LNCAP (cell line): Measurements from ENCODE around the gene ARHGEF19.

Source experiments
- CTCF ChIP-seq: fragments of 450-650 bp; IDR thresholded peaks from 2 replicates; pipeline ENCODE4 v1.5.1; 2017; ENCODE audit warnings: mild to moderate bottlenecking

Gene ARHGEF19

GRCh38 chr1:16253332-16253922 is 41.0 kb upstream of the ARHGEF19 start:
- TF ChIP-seq CTCF: no peak

- no peak for TF ChIP-seq CTCF
Observed at GRCh38 chr1:16252912-16253311, 40.5 kb upstream of the ARHGEF19 start.

GRCh38 chr1:16251381-16251780 is 38.9 kb upstream of the ARHGEF19 start:
- no peak for TF ChIP-seq CTCF

DNA sequence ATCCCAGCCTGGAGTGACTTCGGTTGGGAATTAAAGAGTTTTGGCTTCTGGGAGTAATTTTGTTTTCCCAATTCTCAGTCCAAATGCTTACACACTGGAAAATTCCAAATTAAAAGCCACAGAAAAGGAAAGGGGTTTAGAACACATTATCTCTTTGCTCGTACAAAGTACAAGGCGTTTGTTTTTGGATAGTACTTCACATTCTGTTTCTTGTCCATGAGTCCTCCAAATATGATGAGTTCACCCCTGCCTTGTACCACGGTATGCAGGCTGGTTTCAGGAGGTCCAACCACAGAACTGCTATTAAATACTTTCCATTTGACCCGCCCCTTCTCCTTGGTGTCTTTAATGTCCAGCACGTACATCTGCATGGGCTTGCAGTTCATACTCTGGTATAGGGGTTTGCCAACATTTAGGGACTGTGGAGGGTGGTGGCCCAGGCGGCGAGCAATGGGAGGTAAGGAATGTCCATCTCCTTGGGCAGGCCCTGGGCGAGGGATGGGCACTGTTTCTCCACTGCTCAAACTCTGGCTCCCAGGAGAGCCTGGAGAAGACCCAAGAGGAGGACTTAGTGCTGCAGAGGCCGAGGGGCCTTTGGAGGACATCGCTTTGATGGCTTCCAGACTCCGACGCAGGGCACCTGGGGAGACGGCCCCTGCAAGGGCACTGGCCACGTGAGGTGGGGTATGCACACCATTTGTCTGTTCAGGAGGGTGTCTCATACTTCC is 38.2 kb upstream of the ARHGEF19 start:
- TF ChIP-seq CTCF: no peak

- TF ChIP-seq CTCF: no peak
Observed at GRCh38 chr1:16249596-16250241, 37.3 kb upstream of the ARHGEF19 start.

GRCh38 chr1:16248603-16249516 is 36.4 kb upstream of the ARHGEF19 start:
- TF ChIP-seq CTCF: no peak

DNA sequence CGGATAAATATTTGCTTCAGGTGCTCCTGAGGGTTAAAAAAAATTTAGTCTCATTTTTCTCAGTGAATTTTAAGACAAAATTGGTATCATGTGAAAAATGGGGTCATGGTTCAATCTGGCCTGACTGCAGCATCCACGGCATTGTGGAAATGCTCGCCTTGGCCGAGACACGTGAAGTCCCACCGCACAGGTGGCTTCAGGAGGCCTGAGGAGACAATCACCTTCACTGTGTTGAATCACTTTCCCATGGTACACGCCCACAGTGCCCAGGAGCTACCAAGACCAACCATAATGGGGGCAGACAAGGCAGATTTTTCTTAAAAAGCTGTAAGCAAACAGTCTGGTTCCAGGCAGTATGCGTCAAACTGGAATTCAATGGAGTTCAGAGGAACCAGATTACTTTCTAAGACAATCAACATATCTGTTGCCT is 35.6 kb upstream of the ARHGEF19 start:
- no peak for TF ChIP-seq CTCF
